NCI-H1105 (cell line): ENCODE measurements around the gene LRBA.

Experiments used
- DNase-seq: peaks from one replicate; lab custom pipeline; 2025; lab: John Stamatoyannopoulos, UW

Gene LRBA

DNA sequence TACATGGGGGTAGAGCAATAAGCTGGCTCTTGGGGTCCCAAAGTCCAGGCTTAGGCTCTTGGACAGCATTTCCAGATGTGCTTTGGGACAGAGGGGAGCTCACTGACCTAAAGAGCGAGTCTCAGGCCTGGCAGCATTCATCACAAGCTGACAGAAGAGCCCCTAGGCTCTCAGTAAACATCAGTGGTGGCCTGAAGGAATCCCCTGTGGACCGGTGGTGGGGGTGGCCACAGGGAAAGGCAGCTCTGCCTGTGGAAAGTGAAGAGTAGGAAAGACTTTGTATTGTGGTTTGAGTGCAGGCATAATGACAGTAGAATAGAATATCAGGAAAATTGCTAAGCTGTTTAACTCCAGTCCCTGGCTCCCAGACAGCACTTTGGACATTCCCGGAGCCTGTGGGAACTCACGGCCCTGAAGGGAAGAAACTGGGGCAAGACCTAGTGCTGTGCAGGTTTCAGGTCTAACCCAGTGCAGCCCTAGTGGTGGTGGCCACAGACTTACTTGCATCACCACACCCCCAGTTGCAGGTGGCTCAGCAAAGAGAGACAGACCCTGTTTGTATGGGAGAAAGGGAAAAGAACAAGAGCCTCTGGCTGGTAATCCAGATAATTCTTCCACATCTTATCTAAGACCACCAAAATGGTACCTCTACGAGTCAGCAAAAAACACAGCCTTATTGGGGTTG lies 291.2 kb downstream of the LRBA start:
- DNase-seq = no peak

DNA sequence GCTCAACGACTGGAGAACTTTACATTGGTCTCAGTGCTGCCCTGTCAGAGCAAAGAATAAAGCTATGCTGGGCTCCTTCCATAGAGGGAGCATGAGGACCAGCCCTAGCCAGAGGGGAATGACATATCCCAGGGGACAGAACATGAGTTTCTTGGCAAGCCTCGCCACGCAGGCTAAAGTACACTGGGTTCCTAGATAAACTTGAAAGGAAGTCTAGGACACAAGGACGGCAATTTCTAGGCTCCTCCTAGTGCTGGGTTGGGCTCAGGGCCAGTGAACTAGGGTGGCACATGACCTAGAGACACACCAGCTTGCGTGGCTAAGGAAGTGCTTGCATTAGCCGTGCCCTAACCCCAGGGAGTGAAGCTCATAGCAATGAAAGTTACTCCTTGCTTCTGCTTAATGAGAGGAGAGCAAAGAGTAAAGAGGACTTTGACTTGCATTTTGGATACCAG lies 292.1 kb downstream of the LRBA start:
- DNase-seq = no peak

DNA sequence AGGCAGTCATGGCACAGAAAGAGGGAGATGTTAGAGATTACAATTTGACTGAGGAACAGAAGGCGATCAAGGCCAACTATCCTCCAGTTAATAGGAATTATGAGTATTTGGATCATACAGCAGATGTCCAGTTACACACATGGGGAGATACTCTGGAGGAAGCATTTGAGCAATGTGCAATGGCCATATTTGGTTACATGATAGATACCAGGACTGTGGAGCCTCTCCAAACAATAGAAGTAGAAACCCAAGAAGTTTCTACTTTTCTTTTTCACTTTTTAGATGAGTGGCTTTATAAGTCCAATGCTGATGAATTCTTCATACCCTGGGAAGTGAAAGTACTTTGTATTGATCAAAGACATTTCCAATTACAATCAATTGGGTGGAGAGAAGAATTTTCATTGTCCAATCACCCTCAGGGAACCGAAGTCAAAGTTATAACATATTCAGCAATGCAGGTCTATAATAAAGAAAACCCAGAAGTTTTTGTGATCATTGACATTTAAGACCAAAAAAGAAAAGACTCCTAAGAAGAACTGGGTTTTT lies 294.0 kb downstream of the LRBA start:
- no peak for DNase-seq

DNA sequence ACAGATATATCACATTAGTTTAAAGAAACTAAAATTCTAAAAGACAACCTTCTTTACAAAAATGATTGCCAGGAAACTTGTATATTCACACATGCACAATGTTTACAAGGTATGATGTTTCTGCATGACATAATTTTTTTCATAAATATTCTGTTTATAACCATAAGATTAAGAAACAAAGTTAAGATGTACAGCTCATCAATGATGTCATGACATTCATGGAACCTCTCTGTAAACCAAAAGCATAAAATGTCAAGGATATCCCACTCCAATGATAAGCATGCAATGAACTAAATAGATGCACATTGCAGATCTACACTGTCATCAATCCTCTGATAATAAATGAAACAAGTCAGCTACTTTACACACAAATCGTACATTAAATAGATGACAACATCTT lies 297.1 kb downstream of the LRBA start:
- DNase-seq = no peak

DNA sequence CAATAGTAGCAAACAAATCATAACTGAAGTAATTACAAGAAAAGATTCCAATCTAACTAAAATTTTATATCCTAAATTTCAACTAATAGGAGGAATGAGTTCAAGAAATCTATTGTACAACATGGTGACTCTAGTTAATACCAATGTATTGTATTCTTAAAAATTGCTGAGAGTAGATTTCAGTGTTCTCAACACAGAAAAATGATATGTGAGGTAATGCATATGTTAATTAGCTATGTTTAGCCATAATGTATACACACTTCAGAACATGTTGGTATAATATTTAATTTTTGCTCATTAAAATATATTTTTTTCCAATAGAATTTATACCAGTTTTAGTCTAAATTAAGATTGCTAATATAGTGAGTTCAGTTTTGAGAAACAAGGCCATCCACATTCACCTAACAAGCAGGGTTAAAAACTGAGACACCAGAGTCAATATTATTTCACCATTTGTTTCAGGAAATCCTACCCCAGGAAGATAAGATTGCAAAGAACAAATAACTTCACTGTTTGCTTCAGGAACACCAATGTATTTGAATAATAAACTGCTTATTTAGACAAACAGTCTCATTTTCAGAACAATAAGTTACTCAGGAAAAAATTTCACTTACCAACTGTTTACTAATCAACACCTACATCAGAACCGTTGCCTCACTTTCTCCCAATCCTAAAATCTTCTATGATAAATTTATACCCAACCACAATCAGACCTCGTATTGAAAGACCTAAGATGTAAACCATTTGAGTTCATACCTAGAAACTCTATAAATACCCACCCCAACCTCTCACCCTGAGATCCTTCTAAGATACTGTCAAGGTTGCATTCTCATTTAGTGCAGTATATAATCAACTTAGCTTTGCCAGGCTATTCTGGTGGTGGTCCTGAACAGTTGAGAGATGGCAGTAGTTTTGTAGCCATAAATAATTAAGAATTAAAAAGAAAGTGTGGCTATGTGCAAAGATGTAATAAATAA lies 300.3 kb downstream of the LRBA start:
- no peak for DNase-seq

DNA sequence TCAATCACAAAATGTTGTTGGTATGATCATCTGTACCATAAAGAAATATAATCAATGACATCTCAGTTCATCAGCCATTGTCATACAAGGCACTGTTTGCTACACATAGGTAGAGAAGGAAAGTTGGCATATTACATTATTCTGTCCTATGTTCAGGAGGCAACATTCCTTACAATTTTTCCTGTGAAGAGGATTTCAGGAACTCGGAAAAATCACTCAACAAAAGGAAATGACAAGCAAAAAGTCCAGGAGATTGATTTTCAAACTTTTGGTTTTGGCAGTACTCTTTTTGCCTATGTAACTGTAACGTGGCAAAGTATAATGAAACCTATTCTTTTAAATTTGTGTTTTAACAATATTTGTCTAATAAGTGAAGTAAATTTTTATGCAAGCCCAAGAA lies 301.8 kb downstream of the LRBA start:
- no peak for DNase-seq

DNA sequence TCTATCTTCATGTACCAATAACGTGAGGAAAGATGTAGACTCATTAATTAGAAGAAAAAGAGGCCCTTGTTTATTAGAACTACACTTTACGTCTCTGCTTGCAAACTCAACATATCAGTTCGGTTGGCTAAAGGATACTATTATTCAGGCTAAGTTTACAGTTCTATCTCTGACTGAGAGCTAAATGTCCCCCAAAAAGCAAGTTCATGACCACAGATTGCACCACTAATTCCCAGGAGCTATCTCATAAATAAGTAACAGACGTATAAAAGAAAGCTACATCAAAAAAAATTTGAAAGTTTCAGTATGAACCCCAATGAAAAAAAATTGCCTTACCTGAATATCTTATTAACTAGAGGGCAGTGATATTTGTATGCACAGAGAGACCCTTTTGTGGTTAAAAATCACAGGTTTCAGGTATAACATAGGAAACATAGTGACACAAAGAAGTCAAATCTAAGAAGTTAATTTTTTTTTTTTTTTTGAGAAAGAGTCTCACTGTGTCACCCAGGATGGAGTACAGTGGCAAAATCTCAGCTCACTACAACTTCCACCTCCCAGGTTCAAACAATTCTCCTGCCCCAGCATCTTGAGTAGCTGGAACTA lies 304.2 kb downstream of the LRBA start:
- DNase-seq = no peak

DNA sequence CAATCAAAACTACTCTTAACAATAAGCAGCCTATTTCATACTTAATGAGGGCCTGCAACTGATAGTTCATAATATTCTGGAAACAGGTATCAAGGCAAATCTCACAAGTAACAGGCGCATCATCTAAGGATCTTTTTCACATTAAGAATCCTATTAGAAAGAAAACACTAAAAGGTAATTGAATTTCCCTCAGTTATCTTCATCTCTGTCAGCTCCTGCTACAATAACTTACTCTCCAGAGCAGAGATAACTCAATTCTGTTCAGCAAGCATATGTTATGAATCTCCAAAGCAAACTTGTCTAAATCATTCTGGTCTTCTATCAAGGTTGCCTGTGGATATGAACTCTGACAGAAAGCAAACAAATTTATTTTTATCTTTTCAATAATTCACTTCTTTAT lies 307.1 kb downstream of the LRBA start:
- DNase-seq = no peak

DNA sequence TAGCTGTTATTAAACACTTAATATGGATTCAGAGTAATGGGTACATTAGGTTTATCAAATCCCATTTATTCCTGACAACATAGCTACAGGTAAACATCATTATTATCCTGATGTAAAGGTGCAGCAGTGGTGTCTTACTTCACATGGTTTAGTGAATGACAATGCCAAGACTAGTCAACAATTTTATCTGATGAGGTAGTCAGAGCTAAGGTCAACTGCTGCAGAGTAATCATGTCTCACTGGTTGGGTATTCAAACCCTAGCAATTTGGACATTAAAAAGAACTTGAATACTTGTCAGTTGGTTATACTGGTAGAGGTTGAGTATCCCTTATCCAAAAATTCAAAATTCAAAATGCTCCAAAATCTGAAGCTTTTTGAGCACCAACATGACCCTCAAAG lies 315.5 kb downstream of the LRBA start:
- DNase-seq = no peak

DNA sequence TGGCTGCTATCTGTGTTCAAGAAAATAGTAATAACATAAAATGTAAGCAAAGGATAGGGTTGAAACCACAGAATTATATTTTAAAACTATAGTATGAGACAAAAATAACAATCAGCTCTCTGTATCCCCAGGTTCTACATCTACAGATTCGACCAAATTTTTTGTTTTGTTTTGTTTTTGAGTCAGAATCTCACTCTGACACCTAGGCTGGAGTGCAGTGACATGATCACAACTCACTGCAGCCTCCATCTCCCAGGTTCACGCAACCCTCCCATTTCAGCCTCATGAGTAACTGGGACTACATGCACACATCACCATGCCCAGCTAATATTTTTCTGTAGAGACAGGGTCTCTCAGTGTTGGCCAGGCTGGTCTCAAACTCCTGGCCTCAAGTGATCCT lies 319.9 kb downstream of the LRBA start:
- DNase-seq = no peak

DNA sequence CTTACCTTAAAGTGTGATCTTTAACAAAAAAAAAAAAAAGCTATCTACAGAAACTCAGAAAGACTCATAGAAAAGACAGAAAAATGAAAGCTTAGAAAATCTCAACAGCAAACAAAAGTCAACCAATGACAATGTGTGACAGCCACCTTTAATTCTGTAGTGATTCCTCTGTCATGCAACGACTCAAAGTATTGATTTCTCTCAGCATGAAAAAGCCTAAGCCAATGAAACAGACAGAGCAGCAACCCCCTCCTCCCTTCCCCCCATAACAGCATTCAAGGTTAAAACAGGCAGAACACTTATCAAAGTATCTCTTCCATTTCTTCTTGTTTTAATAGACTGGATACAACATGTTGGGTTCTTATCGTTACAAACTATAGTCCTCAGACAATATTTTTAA lies 320.6 kb downstream of the LRBA start:
- DNase-seq = no peak

DNA sequence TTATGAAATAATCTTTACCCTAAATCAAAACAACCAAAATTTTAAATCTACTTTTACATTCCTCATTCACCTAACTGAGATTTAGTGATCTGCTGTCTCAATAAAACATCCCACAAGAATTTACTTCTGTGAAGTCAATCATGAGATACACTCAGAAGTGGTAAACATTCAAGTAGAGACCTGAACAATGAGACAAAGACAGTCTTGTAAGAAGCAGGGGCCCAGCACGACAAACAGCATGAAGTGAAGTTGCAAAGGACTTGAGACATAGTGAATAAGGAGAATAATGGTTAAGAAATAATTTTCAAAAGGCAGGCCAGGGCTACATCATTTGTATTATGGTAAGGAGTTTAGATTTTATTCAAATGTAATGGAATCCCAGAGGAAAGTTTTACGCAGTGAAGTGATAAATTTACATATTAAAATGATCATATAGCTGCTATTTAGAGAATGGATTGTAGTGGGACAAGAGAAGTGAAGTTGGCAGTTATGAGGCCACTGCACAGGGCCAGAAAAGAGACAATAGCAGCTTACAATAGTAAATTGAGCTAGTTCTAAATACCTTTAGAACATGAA lies 331.2 kb downstream of the LRBA start:
- DNase-seq = no peak

DNA sequence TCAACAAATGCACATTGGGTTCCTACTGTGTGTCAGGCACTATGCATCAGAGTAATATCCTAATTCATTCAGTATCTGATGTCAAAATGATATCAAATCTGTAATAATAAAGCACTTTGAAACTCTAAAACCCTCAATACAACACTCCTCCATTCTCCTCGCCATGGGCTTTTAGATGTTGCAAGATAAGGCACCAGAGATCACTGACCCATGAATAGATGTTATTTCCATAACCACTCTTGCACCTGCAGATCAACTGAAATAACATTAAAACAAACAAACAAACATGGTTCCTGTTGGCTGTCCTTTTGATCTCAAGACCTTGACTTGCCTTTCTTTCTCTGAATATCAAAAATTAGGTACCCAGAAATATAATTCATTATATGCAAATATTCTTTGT lies 333.0 kb downstream of the LRBA start:
- peak; percentile 22 for DNase-seq

DNA sequence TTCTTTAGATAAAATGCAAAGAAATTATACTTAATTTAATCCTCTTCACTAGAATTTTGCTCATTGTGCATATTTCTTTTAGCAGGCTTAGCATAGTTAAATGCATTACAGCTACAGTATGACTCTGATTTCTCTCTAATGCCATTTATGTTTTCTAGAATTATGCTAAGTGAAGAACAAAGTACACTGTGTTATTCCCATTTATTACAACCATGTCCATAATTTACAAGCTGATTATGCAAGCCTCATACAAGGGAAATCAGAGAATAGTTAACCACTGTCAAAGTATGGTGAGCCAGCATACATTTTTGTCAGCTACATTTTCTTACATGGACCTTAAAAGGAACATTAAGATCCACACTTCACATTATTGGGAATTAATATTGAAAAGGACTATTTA lies 334.0 kb downstream of the LRBA start:
- no peak for DNase-seq

DNA sequence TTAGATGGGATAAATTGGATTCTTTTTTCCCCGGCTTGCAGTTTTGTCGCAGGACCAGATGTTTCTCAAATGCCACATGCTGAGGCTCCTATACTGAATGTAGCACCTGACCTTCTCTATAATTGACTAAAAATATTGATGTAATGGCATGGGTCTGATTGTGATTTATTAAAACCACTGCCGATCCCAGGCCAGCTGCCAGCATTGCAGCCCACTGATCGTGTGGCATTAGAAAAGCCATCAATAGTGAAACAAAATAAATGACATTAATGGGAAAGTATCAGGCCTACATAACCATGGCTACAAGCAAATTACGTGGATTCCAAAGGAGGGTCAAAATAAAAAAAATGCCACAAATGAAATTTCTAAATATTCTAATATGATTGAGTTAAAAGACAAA lies 334.4 kb downstream of the LRBA start:
- no peak for DNase-seq

DNA sequence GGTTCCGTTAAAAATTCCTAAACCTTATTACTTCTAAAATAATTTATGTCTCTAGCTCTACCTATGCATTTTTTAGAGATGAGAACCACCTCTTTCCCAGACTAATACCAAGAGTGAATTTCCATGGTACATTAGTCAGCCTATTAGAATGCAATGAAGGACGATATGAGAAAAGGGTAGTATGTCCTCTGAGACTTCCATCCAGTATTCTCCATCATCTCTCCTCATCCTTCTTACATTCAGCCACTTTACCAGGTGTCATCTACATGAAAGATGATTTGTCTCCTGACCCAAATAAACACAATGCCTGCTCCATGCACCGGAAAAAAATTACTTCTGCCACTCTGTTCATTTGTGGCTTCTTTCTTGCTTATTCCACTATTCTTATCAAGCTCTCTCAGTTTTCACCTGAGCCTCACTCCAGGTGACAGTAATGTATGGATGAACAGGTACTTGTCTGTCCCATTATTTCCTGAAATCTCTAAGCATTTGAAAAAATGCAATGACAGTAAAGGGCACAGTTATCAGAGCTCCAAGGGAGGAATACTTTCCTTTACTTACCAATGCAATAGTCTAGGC lies 335.2 kb downstream of the LRBA start:
- no peak for DNase-seq

DNA sequence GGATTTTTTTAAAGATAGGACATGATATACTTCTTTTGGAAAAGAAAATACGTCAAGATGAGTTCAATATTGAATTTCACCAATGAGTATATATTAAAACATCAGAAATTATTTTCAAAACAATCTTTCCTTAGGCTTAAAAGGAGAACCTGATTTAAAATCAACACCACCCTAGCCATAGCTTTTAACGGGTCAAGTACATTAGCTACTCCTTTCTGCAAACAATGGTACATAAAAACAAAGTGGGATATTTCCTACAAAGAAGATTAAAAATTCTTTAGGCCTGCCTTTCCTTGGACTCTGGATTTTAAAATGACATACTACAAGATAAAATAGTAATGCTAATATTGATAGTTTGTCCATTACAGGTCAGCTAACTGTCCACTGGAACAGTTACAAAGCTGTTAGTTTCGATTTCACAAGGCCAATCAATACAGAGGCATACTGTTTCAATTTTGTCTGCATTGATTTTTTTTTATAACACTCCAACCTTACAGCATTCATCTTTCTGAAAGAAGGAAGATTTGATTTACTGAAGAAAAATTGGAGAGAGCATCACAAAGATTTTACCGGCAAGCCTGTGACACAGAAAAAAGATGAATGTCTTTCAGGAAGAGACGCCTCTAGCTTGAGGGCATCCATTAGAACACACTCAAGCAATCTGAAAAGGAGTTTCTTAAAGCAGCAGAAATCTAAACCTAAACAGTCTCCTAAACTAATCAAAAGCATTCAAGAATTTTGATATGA lies 335.9 kb downstream of the LRBA start:
- no peak for DNase-seq

DNA sequence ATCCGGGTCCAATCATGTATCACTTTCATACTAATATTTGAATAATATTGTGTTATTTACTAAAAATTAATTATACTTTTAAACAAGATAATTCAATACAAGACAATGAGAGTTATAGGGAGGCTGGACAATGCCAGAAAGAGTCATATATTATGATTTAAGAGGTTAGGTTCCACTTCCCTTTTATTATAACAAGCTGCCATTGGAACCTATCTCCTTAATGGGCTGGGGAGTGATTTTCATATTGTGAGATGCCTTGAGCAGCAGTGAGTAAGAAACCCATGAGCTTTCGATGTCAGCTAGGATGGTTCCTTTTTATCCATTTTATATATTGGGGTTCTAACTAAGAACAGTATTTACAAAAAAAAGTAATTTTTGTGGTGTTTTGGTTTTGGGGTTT lies 341.3 kb downstream of the LRBA start:
- DNase-seq = no peak

DNA sequence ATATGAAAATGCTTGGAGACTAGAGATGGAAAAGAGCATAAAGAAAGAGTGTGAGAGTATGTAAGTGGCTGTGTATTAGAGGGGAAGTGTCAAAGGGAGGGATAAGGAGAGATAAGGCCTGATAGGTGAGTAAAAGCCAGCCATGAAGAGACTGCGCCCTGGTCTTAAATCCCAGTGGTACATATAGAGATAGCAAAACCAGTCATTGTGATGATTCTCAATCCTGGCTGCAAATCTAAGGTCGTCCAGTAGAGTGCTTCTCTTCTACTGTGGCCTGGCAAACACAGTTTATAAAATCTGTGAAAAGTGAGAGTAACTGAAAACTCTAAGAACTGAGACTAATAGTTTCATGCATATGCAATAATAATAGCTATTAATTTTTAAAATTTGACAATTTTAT lies 346.3 kb downstream of the LRBA start:
- no peak for DNase-seq

DNA sequence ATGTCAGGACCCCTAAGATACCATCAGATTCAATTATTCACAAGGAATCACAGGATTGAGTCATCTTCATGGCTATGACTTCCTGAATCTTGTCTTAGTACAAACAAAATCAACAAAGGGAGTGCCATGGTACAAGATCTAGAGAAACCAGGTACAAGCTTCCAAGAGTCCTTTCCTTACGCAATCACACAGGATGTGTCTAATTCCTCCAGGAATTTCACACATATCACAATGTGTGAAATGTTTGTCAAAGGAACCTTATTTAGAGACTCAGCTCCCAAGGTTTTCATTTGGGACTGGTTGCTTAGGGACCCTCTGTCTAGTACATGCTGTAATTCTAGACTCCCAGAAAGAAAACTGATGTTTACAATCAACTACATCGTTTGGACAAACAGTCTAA lies 350.1 kb downstream of the LRBA start:
- no peak for DNase-seq

DNA sequence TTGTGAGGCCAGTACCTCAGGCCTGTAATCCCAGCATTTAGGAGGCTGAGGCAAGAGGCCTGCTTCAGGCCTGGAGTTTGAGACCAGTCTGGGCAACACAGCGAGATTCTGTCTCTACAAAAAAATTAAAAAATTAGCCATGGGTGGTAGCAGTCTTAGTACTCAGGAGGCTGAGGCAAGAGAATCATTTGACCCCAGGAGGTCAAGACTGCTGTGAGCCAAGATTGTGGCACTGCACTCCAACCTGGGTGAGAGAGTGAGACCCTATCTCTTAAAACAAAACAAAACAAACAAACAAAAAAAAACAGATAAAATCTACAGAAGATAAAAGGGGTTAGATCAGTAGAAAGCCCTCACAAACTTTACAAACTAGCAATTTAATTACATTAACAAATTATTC lies 352.4 kb downstream of the LRBA start:
- no peak for DNase-seq
